Fibroblast of lung (primary cell): ENCODE measurements around the gene SLF2. TPM values are rescaled to one million over a fixed set of nuclear protein-coding genes. Genes with fewer than 3 reads are reported as not detected.
A peak's percentile ranks its signal among the peaks of the same experiment; 100 is the strongest.

Experiments
- DNase-seq, 2 donors: peaks; one replicate each; pipeline versions ENCODE4 v3.0.0 to v3.0.0-alpha.2; 2010; ENCODE audit warnings: low read depth in 2 of 2
- H2AFZ ChIP-seq: 2 replicates; pipeline ENCODE4 v1.5.1; 2012; ENCODE audit warnings: low read length, control low read depth, inconsistent platforms
- H3K27ac ChIP-seq: 2 replicates; pipeline ENCODE4 v1.5.1; 2011; ENCODE audit warnings: low read length, control low read depth; ENCODE audit not compliant: insufficient read depth
- H3K27me3 ChIP-seq: 2 replicates; pipeline ENCODE4 v1.5.1; 2011; ENCODE audit warnings: mild to moderate bottlenecking, low read length; ENCODE audit not compliant: control insufficient read depth, insufficient read depth
- H3K36me3 ChIP-seq: 2 replicates; pipeline ENCODE4 v1.5.1; 2011; ENCODE audit warnings: low read length; ENCODE audit not compliant: control insufficient read depth, insufficient read depth
- H3K4me1 ChIP-seq: 2 replicates; pipeline ENCODE4 v1.5.1; 2011; ENCODE audit warnings: low read length; ENCODE audit not compliant: control insufficient read depth, insufficient read depth; ENCODE audit errors: extremely low read depth
- H3K4me2 ChIP-seq: 2 replicates; pipeline ENCODE4 v1.5.1; 2011; ENCODE audit warnings: low read length, control low read depth; ENCODE audit not compliant: insufficient read depth; ENCODE audit errors: extremely low read depth
- H3K4me3 ChIP-seq, 4 experiments: fragments of 200-600 bp in 1 of 4; sonication (generic) in 1 of 4; replicated peaks in 1 of 4; 2 replicates each; pipeline ENCODE4 v1.5.1; 2011 to 2016; ENCODE audit warnings: low read length in 4 of 4, low read depth in 3 of 4, mild to moderate bottlenecking in 3 of 4, control low read depth in 2 of 4, inconsistent platforms in 1 of 4, mixed read lengths in 1 of 4; ENCODE audit not compliant: insufficient read depth in 1 of 4; ENCODE audit errors: control extremely low read depth in 1 of 4
- H3K79me2 ChIP-seq: 2 replicates; pipeline ENCODE4 v1.5.1; 2012; ENCODE audit warnings: mild to moderate bottlenecking, low read length, inconsistent platforms; ENCODE audit not compliant: control insufficient read depth, insufficient read depth
- H3K9ac ChIP-seq: 2 replicates; pipeline ENCODE4 v1.5.1; 2011; ENCODE audit warnings: mild to moderate bottlenecking, low read length, control low read depth; ENCODE audit not compliant: insufficient read depth
- H3K9me3 ChIP-seq: 2 replicates; pipeline ENCODE4 v1.5.1; 2012; ENCODE audit warnings: low read depth, low read length; ENCODE audit not compliant: control insufficient read depth, insufficient read depth
- H4K20me1 ChIP-seq: 2 replicates; pipeline ENCODE4 v1.5.1; 2011; ENCODE audit warnings: low read length; ENCODE audit not compliant: control insufficient read depth, insufficient read depth; ENCODE audit errors: extremely low read depth
- CTCF ChIP-seq, 2 donors: IDR thresholded peaks in 1 of 2; conservative IDR thresholded peaks in 1 of 2; 1 replicate in 1 of 2; 2 replicates in 1 of 2; pipeline ENCODE4 v1.5.1; 2011 to 2012; ENCODE audit warnings: low read length in 2 of 2, control low read depth in 1 of 2, inconsistent platforms in 1 of 2, low read depth in 1 of 2, mild to moderate bottlenecking in 1 of 2
- EZH2 ChIP-seq: IDR thresholded peaks from 2 replicates; pipeline ENCODE4 v1.5.1; 2012; ENCODE audit warnings: low read length, control low read depth, mild to moderate bottlenecking; ENCODE audit errors: missing control alignments
- polyA plus RNA-seq, 2 donors: library from polyadenylated mRNA; depleted of rRNA in 1 of 2; stranded (reverse) in 1 of 2; unstranded in 1 of 2; fragments of >200 nt; gene quantifications; 2 replicates each; pipeline ENCODE4 v1.2.1, GENCODE V29; 2011 to 2012; ENCODE audit warnings: missing spikeins in 1 of 2
- total RNA-seq: library from RNA; depleted of rRNA; stranded (reverse); fragments of >200 nt; gene quantifications from 2 replicates; pipeline ENCODE4 v1.2.1, GENCODE V29; 2014

SLF2 gene
- total and polyA plus RNA-seq, 2 donors (not counting 1 experiment from before 2014, with no cell fraction given): 16.6 to 32.5 TPM

- Histone ChIP-seq H3K36me3 (no peaks in the 10 kb centered on the region), H3K9me3 (no peaks in the 10 kb centered on the region), H3K27me3 (no peaks in the 10 kb centered on the region), H3K9ac (no peak overlapping the region), H4K20me1 (no peaks in the 10 kb centered on the region), H3K4me1 (no peaks in the 10 kb centered on the region), H2AFZ (no peak overlapping the region), H3K4me3 (no peak overlapping the region), H3K27ac (no peak overlapping the region), H3K4me2 (no peak overlapping the region), H3K79me2 (no peaks in the 10 kb centered on the region)
- TF ChIP-seq EZH2 (no peak), CTCF (conservative IDR thresholded peaks at IDR 0.05 in 1 of 2, IDR thresholded peaks at IDR 0.05 in 1 of 2; ENCODE audit: low read depth in 1 of 2, low read length in 2 of 2) (no peak)
- peak in 1 of 2 donors; percentile 23 for DNase-seq
Measured at GRCh38 chr10:100896876-100897461, 15.8 kb upstream of the SLF2 start.

- no peak for DNase-seq
- H3K4me3 ChIP-seq: no peak overlapping the region
- H4K20me1 ChIP-seq: no peaks in the 10 kb centered on the region
- H3K4me1 ChIP-seq: no peaks in the 10 kb centered on the region
- H3K9me3 ChIP-seq: no peaks in the 10 kb centered on the region
- TF ChIP-seq CTCF (conservative IDR thresholded peaks at IDR 0.05 in 1 of 2, IDR thresholded peaks at IDR 0.05 in 1 of 2; ENCODE audit: low read depth in 1 of 2, low read length in 2 of 2): no peak
- TF ChIP-seq EZH2: no peak
- H3K27me3 ChIP-seq: no peaks in the 10 kb centered on the region
- H3K36me3 ChIP-seq: no peaks in the 10 kb centered on the region
- no peaks in the 10 kb centered on the region for H3K79me2 ChIP-seq
- no peak overlapping the region for H3K27ac ChIP-seq
- no peak overlapping the region for H2AFZ ChIP-seq
- H3K9ac ChIP-seq: no peak overlapping the region
- no peak overlapping the region for H3K4me2 ChIP-seq
Measured at GRCh38 chr10:100897976-100898375, 14.8 kb upstream of the SLF2 start.

- H3K4me3 ChIP-seq: no peak overlapping the region
- no peak overlapping the region for H3K9ac ChIP-seq
- H3K36me3 ChIP-seq: no peaks in the 10 kb centered on the region
- no peak overlapping the region for H3K4me2 ChIP-seq
- H3K27me3 ChIP-seq: no peaks in the 10 kb centered on the region
- no peaks in the 10 kb centered on the region for H3K79me2 ChIP-seq
- no peak overlapping the region for H2AFZ ChIP-seq
- DNase-seq: peak in 1 of 2 donors; percentile 59
- TF ChIP-seq CTCF (conservative IDR thresholded peaks at IDR 0.05 in 1 of 2, IDR thresholded peaks at IDR 0.05 in 1 of 2; ENCODE audit: low read depth in 1 of 2, low read length in 2 of 2): no peak
- no peak for TF ChIP-seq EZH2
- no peaks in the 10 kb centered on the region for H3K4me1 ChIP-seq
- H4K20me1 ChIP-seq: no peaks in the 10 kb centered on the region
- H3K9me3 ChIP-seq: no peaks in the 10 kb centered on the region
- no peak overlapping the region for H3K27ac ChIP-seq
Measured at GRCh38 chr10:100899171-100899570, 13.6 kb upstream of the SLF2 start.
